Myocyte (in vitro differentiated cells): ENCODE results near the gene MYO15B. TPM values are rescaled to one million over a fixed set of nuclear protein-coding genes. Genes with fewer than 3 reads are reported as not detected.
"Not testable (repeated sequence)": the region's sequence is repeated elsewhere in the genome, so short reads cannot be mapped to it uniquely, and the experiment has no call there.

Source experiments
- DNase-seq: peaks from one replicate; pipeline ENCODE4 v3.0.0-alpha.2; 2012; ENCODE audit warnings: low read depth
- total RNA-seq: library from RNA; depleted of rRNA; stranded (reverse); fragments of >200 nt; gene quantifications from 2 replicates; pipeline ENCODE4 v1.2.3, GENCODE V29; 2014

Gene MYO15B
- total RNA-seq, 1 donor from 2014 or later: 0.11 TPM

DNA sequence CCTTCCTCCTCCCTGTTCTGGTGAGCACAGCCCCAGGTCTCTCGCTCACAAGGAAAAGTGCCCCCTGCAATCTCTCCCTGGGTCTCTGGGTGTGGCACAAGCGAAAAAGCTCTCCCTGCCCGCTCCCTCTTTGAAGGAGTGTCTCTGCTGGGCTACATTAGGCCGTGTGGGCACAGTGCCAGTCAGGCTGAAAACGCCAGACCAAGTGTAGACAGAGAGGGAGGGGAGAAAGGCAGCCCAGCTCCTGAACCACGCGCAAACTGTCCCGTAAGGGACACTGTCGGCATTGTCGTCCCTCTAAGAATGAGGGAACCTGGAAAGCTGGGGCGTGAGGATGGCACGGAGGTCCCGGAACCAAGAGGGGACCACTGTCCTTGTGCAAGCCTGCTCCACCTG lies 49.5 kb downstream of the MYO15B start:
- DNase-seq: no peak

DNA sequence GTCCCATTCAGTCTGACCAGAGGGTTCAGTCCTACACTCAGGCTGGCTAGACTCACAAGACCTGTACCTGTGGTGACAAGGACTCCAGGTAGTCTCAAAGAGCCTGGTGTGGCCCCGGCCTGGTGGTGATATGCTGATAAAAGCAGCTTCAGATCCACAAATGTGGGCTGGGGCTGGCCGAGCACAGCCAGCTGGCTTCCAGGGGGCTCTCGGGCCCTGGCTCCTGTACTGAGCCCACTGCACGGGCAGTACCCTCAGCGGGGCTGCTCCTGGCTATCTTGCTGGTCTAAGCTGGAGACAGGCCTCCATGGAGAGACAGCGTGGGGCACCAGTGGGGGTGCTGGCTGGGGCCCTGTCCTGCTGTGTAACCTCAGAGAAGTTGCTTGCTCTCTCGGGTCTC lies 50.0 kb downstream of the MYO15B start:
- no peak for DNase-seq

DNA sequence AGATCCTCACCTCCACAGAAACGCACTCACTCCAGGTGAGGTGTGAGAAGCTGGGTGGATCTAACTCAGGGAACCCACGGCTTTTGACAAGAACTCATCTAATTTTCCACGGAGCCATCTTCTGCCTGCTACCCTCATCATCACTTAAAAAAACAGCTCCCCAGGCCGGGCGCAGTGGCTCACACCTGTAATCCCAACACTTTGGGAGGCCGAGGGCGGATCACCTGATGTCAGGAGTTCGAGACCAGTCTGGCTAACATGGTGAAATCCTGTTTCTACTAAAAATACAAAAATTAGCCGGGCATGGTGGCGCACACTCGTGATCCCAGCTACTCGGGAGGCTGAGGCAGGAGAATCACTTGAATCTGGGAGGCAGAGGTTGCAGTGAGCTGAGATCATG lies 50.4 kb downstream of the MYO15B start:
- DNase-seq: not testable (repeated sequence)

DNA sequence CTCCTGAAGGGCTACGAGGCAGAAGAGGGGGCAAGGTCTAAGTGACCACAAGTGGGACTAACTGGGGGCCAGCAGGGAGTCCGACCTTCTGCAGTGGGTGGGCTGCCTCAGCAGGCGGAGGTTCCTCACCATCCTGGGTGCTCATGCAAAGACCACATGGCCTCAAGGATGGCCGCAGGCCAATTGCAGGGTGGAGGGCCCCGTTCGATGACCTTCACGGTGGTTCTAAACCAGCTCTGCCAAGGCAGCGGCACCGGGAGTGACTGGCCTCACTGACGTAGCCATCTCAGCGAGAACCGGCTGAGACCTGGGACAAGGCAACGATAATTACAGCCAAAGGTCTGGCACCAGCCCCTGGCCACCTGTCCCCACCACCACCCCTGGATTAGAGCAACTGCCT lies 51.3 kb downstream of the MYO15B start:
- no peak for DNase-seq

DNA sequence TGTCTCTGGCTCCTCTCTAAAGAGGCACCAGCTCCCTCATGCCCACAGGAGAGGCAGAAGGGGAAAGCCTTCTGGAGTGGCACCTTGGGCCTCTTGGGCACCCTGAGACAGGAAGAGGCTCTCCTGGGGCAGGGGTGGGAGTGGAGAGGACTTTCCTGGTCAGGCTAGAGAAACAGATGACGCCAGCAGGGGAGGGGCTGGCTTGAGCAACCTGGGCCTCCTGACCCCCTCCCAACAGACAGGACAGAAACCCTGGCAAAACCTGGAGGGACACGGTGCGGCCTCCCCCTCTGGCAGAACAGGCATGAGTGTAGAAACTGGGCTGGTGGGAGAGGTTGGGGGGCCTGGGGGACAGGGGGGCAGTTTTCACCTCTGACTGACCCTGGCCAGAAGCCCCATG lies 51.7 kb downstream of the MYO15B start:
- no peak for DNase-seq

DNA sequence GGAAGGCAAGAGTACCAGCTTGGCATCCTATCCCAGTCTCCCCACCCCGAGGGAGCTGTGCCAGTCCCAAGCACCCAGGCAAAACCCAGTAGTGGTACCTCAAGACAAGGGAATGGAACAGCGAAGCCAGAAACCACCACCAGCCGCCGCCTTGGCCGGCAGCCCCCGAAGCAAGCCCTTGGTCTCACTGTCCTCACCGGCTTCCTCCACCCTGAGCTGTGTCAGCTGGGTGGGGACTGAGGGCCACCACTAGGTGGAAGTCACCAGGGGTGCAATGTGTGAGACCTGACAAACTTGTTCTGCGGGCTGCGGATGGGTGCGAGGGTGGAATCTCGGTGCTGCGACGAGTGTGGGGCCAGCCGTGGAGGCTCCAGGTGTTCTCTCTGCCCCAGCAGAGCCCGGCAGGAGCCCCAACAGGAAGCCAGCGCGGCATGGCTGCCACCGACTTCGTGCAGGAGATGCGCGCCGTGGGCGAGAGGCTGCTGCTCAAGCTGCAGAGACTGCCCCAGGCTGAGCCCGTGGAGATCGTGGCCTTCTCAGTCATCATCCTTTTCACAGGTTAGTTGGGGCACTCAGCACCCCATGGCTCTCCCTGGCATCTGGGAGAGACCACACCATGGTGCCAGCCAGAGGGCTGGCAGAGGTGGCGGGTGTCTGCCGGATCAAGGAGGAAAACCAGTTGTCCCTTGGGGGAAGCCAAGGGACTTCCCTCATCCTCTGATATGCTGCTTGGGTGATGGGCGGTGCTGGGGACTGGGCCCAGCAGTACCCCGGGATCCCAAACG lies 52.4 kb downstream of the MYO15B start:
- DNase-seq: no peak

DNA sequence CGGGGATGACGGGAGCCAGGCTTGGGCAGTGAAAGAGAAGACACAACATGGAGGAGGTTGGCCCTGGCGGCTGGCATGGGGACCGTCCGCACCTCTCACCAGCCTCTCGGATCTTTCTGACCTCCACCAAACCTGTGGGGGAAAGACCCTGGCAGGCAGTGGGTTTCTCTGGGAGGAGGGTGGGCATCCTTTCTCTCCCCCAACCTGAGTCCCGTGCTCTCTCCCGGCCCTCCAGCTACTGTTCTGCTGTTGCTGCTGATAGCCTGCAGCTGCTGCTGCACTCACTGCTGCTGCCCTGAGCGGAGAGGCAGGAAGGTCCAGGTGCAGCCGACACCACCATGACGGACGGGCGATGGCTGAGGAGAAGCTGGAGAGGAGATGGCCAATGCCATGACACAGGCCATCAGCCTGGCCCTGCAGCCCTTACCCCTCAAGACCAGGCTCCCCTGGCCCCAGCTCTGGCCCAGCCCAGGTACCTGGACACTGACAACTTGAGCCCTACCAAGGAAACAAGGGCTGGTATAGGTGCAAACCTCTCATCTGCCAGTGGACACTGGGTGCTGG lies 53.0 kb downstream of the MYO15B start:
- DNase-seq: no peak

DNA sequence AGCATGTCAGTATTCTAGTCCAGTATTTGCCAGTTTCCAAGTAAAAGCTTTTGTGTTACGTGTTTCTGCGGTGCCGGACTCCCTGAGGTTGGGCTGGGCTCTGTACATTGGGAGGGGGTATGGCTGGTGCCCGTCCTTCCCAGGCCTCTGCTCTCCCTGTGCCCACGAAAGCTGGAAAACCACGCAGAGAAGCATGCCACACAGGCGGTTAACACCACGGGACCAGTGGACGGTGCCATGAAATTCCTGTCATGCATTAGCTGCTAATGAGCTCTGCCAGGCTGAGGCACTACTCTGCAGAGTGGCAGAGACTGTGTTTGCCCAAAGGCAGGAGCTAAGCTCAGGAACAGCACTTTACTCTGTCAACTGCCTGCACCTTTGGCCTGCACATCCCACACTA lies 53.7 kb downstream of the MYO15B start:
- peak; percentile 61 for DNase-seq

DNA sequence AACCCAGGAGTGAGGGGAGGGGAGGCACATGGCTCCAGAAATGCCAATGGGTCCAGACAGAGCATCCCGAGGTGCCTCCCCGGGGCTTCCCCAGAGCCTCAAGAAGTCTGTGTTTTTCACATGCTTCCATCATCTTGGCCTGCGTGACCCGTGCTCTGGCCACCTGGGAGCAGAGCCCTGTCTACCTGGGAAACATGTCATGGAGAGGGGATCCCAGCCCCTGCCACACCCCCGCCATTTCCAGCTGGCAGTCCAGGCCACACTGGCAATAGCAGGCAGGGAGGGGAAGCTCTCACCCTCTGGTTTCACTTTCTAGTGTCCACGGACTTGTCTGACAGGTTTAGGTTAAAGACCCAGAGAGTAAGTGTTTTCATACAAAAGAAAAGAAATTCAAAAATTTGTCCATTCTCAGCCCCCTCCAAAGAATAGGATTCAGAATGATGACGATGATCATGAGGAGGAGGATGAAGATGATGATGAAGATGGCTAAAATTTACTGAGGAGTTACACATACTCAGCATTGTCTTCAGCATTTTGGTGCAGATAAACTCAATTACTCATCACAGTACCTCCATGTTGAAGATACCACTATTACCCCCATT lies 54.7 kb downstream of the MYO15B start:
- DNase-seq: no peak

DNA sequence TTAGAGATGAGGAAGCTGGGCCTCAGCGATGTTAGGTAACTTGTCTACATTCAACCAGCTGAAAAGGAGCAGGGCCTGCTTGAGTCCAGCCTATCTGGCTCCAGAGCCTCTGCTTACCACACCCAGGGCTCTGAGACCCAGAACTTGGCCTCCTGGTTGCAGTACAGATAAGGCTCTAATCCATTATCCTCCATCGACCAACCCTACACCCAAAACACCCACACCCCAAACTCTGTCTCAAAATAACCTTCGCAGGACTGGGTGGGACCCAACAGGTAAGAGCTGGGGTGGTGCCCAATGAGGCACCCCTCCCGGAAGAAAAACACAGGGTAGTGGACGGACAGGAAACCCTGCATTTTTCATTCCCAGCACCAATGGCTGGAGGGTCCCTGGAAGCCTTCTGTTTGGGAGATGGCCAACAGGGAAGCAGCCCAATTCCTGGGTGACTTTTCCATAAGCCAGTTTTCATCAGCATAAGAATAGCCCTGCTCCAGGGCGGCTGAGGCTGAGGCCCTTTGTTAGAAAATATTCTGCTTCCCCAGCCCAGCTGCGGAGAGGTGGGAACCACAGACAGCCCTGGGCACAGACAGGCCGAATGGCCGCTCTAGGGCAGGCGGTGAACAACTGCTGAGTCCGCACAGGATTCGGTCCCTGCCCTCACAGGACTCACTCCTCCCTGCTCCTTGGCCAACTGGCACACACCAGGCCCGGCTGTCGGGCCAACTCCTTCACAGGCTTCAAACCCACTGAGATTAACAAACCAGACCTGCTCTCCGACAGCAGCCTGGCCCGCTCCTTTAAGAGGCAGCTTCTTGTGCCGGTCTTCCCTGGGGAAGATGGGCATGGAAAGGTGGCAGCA lies 55.4 kb downstream of the MYO15B start:
- DNase-seq: peak; percentile 27

DNA sequence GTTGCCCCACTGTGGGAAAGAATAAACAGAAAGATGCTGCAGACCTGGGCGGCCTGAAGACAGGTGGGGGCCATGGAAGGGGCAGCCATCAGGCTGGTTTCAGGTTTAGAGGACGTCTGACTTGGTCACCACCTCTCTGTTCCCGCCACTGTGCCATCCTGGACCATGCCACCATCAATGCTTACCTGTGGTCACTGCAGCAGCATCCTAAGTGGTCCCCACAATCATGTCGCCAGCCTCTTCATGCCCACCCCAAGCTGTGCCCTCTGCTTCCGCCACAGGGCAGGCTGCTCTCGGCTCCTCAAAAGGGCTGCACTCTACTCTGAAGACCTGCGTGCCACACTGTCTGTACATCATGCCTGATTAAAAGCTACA lies 56.0 kb downstream of the MYO15B start:
- no peak for DNase-seq

DNA sequence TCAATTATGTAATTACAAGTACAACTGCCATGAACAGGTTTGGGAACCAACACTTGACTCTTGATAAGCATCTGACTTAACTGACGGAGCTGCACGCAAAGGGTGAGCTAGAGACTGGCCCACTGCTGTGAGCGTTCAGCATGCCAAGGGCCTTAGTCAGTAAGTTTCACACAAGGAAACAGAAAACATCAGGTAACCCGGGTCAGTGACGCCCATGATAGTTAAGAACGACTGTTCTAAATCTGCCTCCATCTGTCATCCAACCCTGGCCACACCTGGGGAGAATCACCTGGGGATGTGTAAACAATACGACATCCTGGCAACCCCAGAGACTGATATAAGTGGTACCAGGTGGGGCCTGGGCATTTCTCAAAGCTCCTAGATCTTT lies 57.9 kb downstream of the MYO15B start:
- DNase-seq: no peak

DNA sequence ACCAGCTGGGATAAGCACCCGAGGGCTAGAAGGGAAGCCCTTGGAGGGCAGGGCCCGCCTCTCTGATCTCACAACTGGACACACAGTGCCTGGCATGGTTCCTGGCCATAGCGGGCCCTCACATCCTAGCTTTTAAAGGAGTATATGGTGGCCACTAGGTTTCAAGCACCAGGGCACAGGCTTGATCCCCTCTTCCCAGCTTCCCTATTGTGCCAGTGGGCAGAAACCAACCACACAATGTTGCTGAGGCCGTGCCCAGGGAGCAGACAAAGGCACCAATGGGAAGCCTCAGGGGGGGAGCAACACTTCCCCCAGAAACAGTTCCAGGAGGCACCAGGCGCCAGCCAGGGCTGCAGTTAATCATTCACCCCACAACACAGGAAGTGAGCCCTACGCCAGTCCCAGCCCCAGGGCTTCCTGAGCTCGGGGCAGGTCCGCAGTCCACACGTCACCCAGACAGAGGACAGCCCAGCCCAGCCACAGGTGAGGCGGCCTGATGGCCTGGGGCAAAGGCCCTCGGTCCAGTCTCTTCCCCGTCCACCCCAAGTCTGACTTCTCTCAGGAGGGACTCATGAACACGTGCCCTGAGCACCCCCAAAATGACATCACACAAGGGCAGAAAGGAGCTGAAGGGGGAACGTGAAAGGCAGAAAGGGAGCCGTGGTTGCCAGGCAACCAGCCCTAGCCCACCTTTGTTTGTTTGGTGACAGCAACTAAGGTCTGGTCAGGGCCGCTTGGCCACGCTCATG lies 58.5 kb downstream of the MYO15B start:
- DNase-seq: no peak

DNA sequence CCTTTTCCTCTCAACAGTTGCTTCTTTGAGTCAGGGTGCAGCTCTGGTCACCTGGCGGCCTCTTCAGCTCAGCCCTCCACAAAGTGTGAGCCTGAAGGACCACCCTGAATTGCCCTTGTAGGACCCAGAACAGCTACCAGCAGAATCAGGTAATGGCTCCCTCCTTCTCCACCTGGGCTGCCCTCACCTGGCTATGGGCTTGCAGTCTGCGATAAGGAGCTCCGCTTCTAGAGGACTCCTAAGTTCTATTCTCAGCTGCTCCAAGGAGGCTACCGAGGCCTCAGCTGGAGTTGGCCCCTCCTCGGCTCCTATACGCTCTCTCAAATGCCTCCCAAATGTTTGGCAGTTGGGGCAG lies 59.0 kb downstream of the MYO15B start:
- no peak for DNase-seq

DNA sequence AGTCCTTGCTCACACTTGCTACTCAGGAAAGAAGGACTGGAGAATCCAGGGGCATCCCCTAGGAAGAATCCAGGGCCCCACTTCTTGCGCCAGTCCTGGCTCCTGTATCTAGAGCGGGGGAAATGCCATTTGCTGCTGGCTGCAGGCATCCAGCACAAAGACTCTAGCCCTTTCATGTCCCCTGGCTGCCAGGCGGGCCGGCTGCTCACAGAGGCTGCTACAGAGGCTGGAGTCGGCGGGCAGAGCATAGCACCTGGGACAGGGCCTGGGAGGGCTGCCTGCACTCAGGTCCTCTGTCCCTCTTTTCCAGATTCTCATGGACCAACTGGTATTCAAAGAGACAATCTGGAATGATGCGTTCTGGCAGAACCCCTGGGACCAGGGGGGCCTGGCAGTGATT lies 59.5 kb downstream of the MYO15B start:
- no peak for DNase-seq

DNA sequence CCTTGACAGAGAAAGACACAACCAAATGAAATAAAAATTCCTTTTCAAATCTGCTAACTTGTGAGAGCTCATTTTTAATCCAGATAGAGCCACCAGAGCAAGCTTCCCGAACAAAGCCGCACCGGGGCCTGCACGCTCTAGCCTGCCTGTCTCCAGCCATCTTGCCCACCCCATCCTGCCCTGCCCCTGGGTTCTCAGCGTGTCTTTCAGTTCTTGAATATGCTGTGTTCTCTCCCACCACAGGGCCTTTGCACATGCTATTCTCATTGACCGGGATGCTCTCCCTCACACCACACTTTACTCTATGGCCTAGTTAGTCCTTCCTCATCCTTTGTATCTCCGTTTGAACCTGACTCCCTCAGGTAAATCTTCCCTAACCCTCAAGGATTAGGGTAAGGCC lies 60.3 kb downstream of the MYO15B start:
- DNase-seq: no peak

DNA sequence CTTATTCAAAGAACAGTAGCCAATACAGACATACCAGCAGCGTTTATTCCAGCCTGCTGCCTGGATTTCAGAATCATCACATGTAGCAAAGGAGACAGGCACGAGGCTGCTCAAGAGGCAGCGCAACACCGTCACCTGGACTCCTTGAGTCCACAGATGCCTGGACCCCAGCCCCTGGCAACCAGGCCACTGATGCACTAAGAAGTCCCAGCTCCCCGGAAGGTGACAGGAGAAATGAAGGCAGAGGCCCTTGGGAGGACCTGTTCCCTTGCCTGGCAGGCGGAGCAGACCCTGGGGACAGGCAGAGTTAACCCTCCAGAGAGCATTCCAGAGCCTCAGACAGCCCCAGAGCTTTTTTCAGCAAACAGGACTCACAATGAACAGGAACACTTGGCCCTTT lies 62.1 kb downstream of the MYO15B start:
- no peak for DNase-seq

DNA sequence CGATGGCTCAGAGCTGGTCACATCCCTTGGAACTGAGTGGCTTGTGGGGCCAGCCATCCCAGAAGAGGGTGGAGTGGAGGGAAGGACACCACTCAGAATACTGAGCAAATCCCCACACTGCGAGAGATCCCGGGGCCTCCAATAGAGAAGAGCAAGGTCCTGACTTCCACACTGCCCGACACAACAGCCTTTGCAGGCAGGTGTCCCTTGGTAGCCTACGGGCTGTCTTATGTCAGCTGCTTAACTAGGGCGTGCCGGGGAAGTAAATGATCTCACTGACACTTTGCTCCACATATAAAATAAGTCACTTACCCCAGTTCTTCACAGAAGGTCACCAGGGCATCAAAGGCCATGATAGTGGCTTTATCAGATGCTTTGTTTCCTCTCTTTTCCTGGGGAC lies 63.3 kb downstream of the MYO15B start:
- DNase-seq: peak; percentile 26

DNA sequence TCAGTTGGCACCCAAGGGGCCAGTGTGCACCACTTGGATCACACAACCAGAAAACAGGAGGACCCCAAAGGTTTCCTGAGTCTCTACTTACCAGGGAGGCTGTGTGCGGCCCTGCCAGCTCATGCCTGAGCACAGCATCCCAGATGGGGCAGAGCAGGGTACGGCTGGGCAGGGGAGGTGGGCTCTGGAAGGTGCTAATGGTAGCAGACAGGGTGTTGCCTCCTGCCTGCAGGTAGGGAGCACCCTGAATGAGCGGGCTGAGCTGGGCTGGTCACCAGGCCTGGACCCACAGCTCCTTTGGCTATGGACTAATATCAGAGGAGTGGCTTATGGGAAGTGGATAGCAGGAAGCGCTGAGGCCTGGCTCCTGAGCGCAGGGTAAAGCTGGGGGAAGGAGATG lies 64.7 kb downstream of the MYO15B start:
- DNase-seq: no peak

DNA sequence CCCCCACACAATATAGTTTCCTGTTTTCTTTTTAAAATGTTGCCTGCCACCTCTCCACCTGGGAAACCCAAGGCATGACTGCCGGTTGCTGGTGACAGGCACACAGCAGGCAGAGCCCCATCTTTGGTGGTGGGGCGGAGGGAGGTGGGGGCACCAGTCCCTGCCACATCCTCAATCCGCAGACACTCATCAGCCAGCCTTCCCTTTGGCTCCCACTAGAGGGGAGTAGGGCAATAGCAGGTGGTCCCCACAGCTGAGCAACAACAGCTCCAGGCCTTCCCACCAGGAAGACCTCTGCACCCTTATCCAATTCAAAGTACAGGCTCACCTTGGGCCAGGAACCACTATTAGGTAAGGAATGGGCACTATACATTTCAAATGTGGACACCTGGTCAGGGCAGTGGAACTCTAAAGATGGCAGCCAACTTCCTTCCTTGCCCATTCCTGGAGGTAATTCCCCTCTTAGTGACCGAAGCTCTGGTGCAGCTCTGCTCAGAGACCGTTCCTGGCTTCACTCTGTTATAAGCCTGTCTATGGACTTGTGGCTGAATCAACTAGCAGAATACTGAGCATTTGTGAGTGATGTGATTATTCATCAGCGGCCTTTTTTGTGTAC lies 65.4 kb downstream of the MYO15B start:
- DNase-seq: peak; percentile 57

DNA sequence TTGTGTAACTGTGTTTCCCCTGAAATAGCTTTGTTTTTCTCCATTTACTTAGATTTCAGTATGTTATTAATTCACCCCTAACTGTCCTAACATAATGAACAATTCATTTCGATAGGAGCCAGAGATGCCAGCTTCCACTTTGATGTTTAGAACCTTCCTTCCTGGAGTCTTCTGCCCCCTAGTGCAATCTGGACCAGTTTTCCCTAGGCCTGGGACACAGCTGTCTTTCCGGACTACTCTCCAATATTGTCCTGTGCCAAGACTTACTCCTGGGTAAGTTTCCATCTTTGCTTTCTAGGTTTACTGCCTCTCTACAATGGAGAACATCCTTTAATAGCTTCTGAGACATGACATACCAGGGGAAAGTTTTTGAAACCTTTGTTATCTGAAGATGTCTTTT lies 66.6 kb downstream of the MYO15B start:
- peak; percentile 83 for DNase-seq
